Neural cell (in vitro differentiated cells): ENCODE measurements around the gene NGF.

Experiments used
- CTCF ChIP-seq: fragments of 450-650 bp; IDR thresholded peaks from 2 replicates; pipeline ENCODE4 v1.5.1; 2014; ENCODE audit warnings: antibody characterized with exemption, mild to moderate bottlenecking, moderate library complexity; ENCODE audit not compliant: poor library complexity, severe bottlenecking
- EP300 ChIP-seq: fragments of 450-650 bp; conservative IDR thresholded peaks from 2 replicates; pipeline ENCODE4 v1.6.1; 2014; ENCODE audit warnings: antibody characterized with exemption, mild to moderate bottlenecking, moderate library complexity; ENCODE audit not compliant: poor library complexity, severe bottlenecking
- EZH2 ChIP-seq: fragments of 200-600, 300-800 bp; shearing (Covaris generic), sonication (generic); IDR thresholded peaks from 2 replicates; pipeline ENCODE4 v1.6.1; 2014; ENCODE audit warnings: antibody characterized with exemption, low read length, borderline replicate concordance, mild to moderate bottlenecking; ENCODE audit not compliant: insufficient read depth, poor library complexity, severe bottlenecking
- MXI1 ChIP-seq: fragments of 450-650 bp; conservative IDR thresholded peaks from 2 replicates; pipeline ENCODE4 v1.6.1; 2014; ENCODE audit warnings: antibody characterized with exemption, mild to moderate bottlenecking; ENCODE audit not compliant: poor library complexity, severe bottlenecking
- POLR2AphosphoS5 ChIP-seq: IDR thresholded peaks from 2 replicates; pipeline ENCODE4 v1.6.1; 2012
- RAD21 ChIP-seq: fragments of 450-650 bp; conservative IDR thresholded peaks from 2 replicates; pipeline ENCODE4 v1.6.1; 2014; ENCODE audit warnings: antibody characterized with exemption, mild to moderate bottlenecking, moderate library complexity
- REST ChIP-seq: IDR thresholded peaks from 2 replicates; pipeline ENCODE4 v1.6.1; 2012; ENCODE audit warnings: borderline replicate concordance
- SMC3 ChIP-seq: fragments of 450-650 bp; conservative IDR thresholded peaks from 2 replicates; pipeline ENCODE4 v1.6.1; 2014; ENCODE audit warnings: antibody characterized with exemption, mild to moderate bottlenecking, moderate library complexity; ENCODE audit not compliant: poor library complexity
- TAF1 ChIP-seq: IDR thresholded peaks from 2 replicates; pipeline ENCODE4 v1.6.1; 2012; ENCODE audit warnings: low read depth

GRCh38 chr1:115257591-115257990 lies 80.5 kb downstream of the NGF start:
- TF ChIP-seq CTCF = no peak
- no peak for TF ChIP-seq POLR2AphosphoS5
- no peak for TF ChIP-seq TAF1
- TF ChIP-seq EP300 = no peak
- TF ChIP-seq EZH2 = no peak
- TF ChIP-seq SMC3 = no peak
- no peak for TF ChIP-seq REST
- TF ChIP-seq MXI1 = no peak
- TF ChIP-seq RAD21 = no peak
